ENCODE measurements around the gene KIFC3. TPM values are rescaled to one million over a fixed set of nuclear protein-coding genes. Genes with fewer than 3 reads are reported as not detected.
"Not testable (repeated sequence)": the region's sequence is repeated elsewhere in the genome, so short reads cannot be mapped to it uniquely, and the experiment has no call there.

KIFC3 gene
- total RNA-seq, 1 donor from 2014 or later = 0.52 TPM

DNA sequence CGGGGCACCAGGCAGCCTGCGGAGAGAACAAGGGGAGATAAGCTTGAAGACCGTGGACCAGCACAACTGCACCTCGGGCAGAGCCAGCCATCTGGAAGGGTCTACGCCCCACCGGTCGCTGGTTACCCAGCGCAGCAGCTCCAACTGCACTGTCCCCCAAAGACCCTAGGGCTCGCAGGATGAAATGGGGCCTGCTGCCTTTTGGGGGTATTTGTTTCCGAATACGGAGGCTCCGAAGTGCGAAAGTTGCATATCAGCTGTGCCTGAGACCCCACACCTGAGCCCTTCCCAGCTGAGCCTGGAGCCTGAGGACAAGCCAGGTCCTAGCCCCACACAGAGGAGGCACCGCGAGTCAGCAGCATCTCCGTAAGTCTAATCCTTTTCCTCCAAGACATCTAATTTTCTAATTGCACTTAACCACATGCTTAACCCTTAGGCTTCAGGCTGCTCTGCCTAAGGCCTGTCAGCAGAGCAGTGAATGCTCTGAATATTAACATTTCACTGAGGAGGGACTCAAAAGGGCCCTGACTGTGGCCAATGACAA, 4.0 kb downstream of the KIFC3 start:
- H3K4me3 Mint-ChIP-seq (ENCODE audit: low read depth) = no peak overlapping the region
- H3K27ac Mint-ChIP-seq = no peak overlapping the region

DNA sequence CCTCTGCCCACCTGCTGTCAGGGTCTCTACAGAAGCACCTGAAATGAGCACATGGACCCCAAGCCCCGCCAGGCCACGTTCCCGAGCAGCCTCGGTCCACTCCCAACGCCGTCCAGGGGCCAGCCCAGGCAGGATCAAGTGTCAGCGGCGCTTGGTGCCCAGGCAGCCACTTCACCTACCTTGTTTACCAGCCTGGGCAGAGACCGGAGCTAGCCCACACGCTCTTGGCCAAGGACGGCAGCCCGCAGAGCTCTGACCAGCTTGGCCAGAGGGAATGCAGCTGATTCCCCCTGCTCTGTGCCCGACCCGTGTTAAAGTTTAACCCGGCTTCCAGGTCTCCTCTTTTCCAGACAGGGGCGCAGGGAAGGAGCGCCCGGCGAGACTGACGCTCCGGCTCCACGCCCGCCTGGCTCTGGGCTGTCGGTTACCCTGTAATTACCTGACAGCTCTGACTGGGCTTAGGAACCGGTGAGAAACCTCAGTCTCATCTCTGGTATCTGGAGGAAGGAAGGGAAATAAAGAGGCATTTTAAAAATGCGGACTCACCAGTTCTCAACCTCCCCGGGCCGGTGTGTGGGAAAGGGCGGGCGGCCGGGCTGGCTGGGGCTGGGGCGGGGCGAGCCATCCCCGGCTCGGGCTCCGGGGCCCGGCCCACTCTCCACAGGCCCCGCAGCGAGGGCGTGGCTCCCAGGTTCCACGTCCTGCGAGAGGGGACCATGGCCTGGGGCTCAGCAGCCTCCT, 4.6 kb downstream of the KIFC3 start:
- H3K36me3 Mint-ChIP-seq (ENCODE audit: low read depth) = no peaks in the 10 kb centered on the region
- H3K4me1 Mint-ChIP-seq (ENCODE audit: low read depth) = peaks cover 20% of the 10 kb centered on the region
- DNase-seq (ENCODE audit: low spot score) = no peak
- H3K27me3 Mint-ChIP-seq (ENCODE audit: low read depth) = peaks cover 33% of the 10 kb centered on the region
- intact Hi-C loops (cut with micrococcal nuclease) = no loop called here
- H3K4me3 Mint-ChIP-seq (ENCODE audit: low read depth) = no peak overlapping the region
- H3K27ac Mint-ChIP-seq = no peak overlapping the region
- no peaks in the 10 kb centered on the region for H3K9me3 Mint-ChIP-seq

More for the DNA sequence above, 4.0 kb downstream of the KIFC3 start:
- Mint-ChIP-seq H3K27me3 (ENCODE audit: low read depth) (peaks cover 39% of the 10 kb centered on the region), H3K9me3 (no peaks in the 10 kb centered on the region), H3K36me3 (ENCODE audit: low read depth) (no peaks in the 10 kb centered on the region), H3K4me1 (ENCODE audit: low read depth) (peaks cover 24% of the 10 kb centered on the region)
- intact Hi-C loops (cut with micrococcal nuclease) = no loop called here
- DNase-seq (ENCODE audit: low spot score) = no peak

DNA sequence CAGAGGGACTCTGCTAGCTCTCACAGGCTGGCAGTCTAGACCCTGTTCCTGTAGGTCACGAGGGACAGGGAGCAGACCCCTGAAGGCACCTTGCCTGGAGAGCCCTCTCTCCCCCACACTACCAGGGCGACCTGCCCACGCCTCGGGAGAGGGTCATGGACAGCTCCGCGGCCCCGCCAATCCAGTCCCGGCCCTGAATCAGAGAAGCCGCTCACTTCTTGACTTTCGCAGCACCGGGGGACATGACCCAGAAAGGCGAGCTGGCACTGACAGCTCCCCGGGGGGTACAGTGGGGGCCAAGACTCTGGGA, 5.1 kb downstream of the KIFC3 start:
- intact Hi-C loops (cut with micrococcal nuclease) = no loop called here
- Mint-ChIP-seq H3K4me3 (ENCODE audit: low read depth) (no peak overlapping the region), H3K36me3 (ENCODE audit: low read depth) (no peaks in the 10 kb centered on the region), H3K4me1 (ENCODE audit: low read depth) (peaks cover 18% of the 10 kb centered on the region), H3K27ac (no peak overlapping the region), H3K9me3 (no peaks in the 10 kb centered on the region), H3K27me3 (ENCODE audit: low read depth) (peaks cover 32% of the 10 kb centered on the region)
- DNase-seq (ENCODE audit: low spot score) = no peak

DNA sequence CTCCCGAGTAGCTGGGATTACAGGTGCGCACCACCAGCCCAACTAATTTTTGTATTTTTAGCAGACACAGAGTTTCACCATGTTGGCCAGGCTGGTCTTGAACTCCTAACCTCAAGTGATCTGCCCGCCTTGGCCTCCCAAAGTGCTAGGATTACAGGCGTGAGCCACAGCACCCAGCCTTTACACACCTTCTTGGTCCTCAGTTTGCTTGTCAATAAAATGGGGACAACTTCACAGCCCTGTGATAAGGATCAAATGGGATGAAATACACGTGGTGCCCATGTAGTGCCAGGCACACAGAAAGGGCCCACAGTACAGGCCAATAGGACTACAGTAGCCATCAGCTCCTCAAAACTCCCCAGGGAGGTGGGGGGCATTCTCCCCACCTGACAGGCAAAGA, 6.3 kb downstream of the KIFC3 start:
- H3K4me3 Mint-ChIP-seq (ENCODE audit: low read depth); DNase-seq (ENCODE audit: low spot score); H3K36me3 Mint-ChIP-seq (ENCODE audit: low read depth); H3K27ac Mint-ChIP-seq; H3K9me3 Mint-ChIP-seq; intact Hi-C loops (cut with micrococcal nuclease): not testable (repeated sequence)
- Mint-ChIP-seq H3K27me3 (ENCODE audit: low read depth) (peaks cover 26% of the 10 kb centered on the region), H3K4me1 (ENCODE audit: low read depth) (peaks cover 18% of the 10 kb centered on the region)

DNA sequence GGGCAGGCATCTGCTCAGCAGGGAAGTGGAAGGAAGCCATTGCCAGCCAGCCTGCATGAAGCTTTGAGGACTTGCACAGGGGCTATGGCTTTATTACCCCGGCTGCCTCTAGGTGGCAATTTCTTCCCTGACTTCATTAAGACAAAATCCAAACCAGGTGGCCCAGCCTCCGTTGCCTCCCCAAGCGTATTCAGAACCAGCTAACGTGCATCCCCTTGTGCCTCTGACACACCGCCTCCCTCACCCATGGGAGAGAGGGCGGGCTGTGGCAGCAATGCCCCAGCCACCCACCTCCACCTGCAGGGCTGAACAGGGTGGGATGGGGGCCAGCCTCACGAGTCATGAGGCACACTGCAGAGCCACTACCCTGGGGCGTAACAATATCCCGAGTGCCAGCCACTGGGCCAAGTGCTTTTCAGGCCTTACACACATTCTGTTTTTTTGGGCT, 6.8 kb downstream of the KIFC3 start:
- H3K9me3 Mint-ChIP-seq = no peaks in the 10 kb centered on the region
- no peak overlapping the region for H3K4me3 Mint-ChIP-seq (ENCODE audit: low read depth)
- H3K27ac Mint-ChIP-seq = no peak overlapping the region
- intact Hi-C loops (cut with micrococcal nuclease) = no loop called here
- H3K27me3 Mint-ChIP-seq (ENCODE audit: low read depth) = peaks cover 21% of the 10 kb centered on the region
- no peaks in the 10 kb centered on the region for H3K36me3 Mint-ChIP-seq (ENCODE audit: low read depth)
- peaks cover 17% of the 10 kb centered on the region for H3K4me1 Mint-ChIP-seq (ENCODE audit: low read depth)
- DNase-seq (ENCODE audit: low spot score) = no peak

DNA sequence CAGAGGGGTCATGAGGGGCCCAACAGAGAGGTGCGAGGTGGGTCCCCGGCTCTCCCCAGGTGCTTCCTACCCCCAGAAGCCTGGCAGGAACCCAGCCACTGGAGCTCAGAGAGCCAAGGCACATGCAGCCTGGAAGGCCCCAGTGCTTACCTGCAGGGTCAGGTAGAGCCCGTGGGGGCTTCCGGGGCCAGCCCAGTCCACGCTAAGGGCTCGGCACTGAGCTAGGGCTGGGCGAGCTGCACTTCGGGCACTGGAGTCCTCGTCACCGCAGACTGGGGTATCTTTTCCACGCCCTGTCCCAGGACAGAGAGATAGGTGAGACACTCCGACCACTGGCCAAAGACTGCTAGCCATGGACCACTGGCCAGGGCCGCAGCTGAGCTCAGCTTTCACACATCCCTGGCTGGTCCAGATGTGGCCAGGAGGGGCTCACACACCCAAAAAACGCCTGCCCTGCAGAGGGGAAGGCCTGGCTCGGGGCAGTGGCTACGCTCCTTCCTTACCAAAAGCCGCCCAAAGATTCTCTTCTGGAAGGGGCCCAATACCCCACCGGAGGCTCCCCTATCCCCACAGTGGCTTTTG, 7.4 kb downstream of the KIFC3 start:
- Mint-ChIP-seq H3K4me1 (ENCODE audit: low read depth) (peaks cover 13% of the 10 kb centered on the region), H3K4me3 (ENCODE audit: low read depth) (no peak overlapping the region), H3K27ac (no peak overlapping the region), H3K9me3 (no peaks in the 10 kb centered on the region), H3K27me3 (ENCODE audit: low read depth) (peaks cover 16% of the 10 kb centered on the region), H3K36me3 (ENCODE audit: low read depth) (no peaks in the 10 kb centered on the region)
- no peak for DNase-seq (ENCODE audit: low spot score)
- intact Hi-C loops (cut with micrococcal nuclease) = no loop called here

DNA sequence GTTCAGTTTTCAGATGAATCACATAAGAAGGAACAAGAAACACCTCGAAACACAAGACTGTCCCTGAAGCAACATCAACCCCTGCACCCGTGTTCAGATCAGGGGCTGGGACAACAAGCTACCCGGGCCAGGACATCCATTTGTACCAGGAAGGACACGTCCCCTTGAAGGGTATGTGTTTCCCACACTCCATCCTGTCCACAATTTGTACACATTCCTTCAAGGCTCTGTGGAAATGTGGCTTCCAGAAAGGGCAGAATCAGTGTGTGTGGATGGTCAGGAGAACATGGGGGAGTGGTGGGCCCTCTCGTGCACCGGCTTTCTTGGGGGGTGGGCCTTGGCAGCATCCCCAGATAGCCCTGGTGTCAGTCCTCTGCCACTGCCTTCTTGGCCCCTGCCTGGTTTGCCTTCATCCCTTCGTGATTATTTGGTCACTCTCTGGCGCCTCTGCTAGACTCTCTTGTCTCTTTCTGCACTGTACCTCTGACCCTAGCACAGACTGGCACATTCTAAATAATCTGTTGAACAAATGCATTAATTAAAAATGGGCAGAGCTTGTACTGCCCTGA, 10.3 kb downstream of the KIFC3 start:
- no peak for DNase-seq (ENCODE audit: low spot score)
- H3K9me3 Mint-ChIP-seq = no peaks in the 10 kb centered on the region
- H3K36me3 Mint-ChIP-seq (ENCODE audit: low read depth) = no peaks in the 10 kb centered on the region
- no peak overlapping the region for H3K27ac Mint-ChIP-seq
- H3K4me3 Mint-ChIP-seq (ENCODE audit: low read depth) = no peak overlapping the region
- no peaks in the 10 kb centered on the region for H3K4me1 Mint-ChIP-seq (ENCODE audit: low read depth)
- H3K27me3 Mint-ChIP-seq (ENCODE audit: low read depth) = peaks cover 4% of the 10 kb centered on the region
- intact Hi-C loops (cut with micrococcal nuclease) = no loop called here

DNA sequence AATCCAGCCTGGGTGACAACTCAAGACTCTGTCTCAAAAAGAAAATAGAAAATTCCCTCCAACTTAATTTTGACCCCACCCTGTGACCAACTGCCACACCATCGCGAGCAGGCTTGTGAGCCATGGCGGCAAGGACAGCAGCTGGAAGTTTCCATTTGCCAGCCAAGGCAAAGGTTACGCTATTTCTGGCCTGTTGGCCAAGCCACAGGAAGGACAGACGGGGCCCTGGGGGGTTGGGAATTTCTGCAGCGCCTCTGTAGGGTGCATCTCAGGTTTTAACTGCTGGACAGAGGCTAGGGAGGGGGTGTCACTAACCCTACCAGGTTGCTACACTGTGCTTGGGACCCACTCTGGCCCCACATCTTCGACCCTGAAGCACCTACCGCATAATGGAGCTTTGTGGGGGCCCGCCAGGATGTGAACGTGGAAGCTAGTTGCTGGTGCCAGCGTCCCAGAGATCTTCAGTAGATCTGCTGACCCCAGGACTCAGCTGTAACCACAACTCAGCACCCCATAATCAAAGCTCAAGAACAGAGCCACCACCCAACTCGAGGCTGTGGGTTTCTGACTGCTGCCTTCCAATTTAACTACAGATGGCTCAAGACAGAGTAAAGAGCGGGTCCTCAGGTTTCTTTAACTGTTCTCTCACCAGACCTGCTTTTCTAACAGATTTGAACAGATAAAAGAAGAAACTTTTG, 10.9 kb downstream of the KIFC3 start:
- DNase-seq (ENCODE audit: low spot score) = no peak
- intact Hi-C loops (cut with micrococcal nuclease) = no loop called here
- H3K27me3 Mint-ChIP-seq (ENCODE audit: low read depth) = peaks cover 2% of the 10 kb centered on the region
- no peaks in the 10 kb centered on the region for H3K36me3 Mint-ChIP-seq (ENCODE audit: low read depth)
- H3K27ac Mint-ChIP-seq = no peak overlapping the region
- no peak overlapping the region for H3K4me3 Mint-ChIP-seq (ENCODE audit: low read depth)
- no peaks in the 10 kb centered on the region for H3K4me1 Mint-ChIP-seq (ENCODE audit: low read depth)
- H3K9me3 Mint-ChIP-seq = no peaks in the 10 kb centered on the region

DNA sequence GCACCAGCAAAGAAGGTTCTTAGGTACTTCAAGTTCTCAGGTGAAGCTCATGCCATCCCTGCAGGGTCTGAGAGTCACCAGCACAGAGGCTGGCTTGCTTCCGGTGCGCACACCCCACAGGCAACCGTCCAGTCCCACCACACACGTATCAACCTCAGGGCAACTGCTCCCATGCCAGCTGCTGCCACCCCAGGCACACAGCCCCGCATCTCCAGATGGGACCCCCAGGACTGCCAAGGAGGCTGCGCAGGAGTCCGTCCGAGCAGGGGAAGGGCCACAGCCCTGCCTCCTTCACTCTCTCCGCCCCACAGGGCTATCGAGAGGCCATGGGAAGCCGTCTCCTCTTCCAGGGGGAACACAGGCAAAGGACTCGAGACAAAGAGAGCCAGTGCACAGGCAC, 13.3 kb downstream of the KIFC3 start:
- H3K9me3 Mint-ChIP-seq = no peaks in the 10 kb centered on the region
- intact Hi-C loops (cut with micrococcal nuclease) = no loop called here
- no peak overlapping the region for H3K27ac Mint-ChIP-seq
- no peaks in the 10 kb centered on the region for H3K36me3 Mint-ChIP-seq (ENCODE audit: low read depth)
- H3K4me3 Mint-ChIP-seq (ENCODE audit: low read depth) = no peak overlapping the region
- no peaks in the 10 kb centered on the region for H3K4me1 Mint-ChIP-seq (ENCODE audit: low read depth)
- DNase-seq (ENCODE audit: low spot score) = no peak
- peaks cover 2% of the 10 kb centered on the region for H3K27me3 Mint-ChIP-seq (ENCODE audit: low read depth)

DNA sequence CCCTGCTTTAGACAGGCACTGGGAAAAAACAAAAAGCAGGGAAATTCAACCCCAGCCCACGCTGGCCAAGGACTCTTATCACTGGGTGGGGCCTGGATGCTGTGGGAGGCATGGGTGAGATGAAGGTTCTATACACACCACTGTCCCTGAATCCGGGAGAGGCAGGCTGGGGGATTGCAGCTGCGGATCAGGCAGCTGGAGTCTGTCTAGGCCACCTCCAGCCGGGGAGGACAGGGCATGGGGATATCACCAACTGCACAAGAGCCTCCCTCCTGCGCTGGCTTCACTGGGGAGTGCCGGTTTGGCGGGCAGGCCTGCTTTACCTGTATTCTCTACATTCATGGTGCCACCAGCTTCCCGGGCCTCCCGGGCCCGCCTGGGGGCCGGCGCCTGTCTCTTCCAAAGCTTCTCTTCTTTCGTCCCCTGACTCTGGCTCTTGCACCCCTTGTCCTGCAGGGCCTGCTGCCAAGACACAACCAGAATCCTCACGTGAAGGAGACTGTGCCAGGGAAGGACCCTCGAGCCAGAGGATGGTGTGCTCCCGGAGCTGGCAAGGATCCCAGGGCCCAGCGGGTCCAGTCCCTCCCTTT, 13.9 kb downstream of the KIFC3 start:
- intact Hi-C loops (cut with micrococcal nuclease) = no loop called here
- H3K9me3 Mint-ChIP-seq = no peaks in the 10 kb centered on the region
- H3K36me3 Mint-ChIP-seq (ENCODE audit: low read depth) = no peaks in the 10 kb centered on the region
- H3K4me1 Mint-ChIP-seq (ENCODE audit: low read depth) = no peaks in the 10 kb centered on the region
- H3K27ac Mint-ChIP-seq = no peak overlapping the region
- DNase-seq (ENCODE audit: low spot score) = no peak
- no peak overlapping the region for H3K4me3 Mint-ChIP-seq (ENCODE audit: low read depth)
- peaks cover 2% of the 10 kb centered on the region for H3K27me3 Mint-ChIP-seq (ENCODE audit: low read depth)

DNA sequence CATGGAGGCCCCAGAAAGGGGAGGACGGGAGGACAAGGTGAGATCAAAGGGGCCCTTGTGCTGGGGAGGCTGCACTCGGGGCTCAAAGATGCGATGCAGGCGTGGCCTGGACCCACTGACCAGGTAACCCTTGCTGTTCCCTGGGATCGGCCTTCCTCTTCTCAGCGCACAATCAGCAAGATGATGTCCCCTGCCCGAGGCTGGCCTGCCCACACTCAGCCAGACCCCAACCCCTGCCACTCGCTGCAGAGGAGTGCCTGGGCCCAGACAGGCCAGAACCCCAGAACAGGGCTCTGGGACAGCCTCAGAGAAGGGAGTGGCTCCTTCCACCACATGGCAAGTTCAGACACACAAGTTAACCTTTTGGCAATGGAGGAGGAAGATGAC, 14.8 kb downstream of the KIFC3 start:
- intact Hi-C loops (cut with micrococcal nuclease) = no loop called here

DNA sequence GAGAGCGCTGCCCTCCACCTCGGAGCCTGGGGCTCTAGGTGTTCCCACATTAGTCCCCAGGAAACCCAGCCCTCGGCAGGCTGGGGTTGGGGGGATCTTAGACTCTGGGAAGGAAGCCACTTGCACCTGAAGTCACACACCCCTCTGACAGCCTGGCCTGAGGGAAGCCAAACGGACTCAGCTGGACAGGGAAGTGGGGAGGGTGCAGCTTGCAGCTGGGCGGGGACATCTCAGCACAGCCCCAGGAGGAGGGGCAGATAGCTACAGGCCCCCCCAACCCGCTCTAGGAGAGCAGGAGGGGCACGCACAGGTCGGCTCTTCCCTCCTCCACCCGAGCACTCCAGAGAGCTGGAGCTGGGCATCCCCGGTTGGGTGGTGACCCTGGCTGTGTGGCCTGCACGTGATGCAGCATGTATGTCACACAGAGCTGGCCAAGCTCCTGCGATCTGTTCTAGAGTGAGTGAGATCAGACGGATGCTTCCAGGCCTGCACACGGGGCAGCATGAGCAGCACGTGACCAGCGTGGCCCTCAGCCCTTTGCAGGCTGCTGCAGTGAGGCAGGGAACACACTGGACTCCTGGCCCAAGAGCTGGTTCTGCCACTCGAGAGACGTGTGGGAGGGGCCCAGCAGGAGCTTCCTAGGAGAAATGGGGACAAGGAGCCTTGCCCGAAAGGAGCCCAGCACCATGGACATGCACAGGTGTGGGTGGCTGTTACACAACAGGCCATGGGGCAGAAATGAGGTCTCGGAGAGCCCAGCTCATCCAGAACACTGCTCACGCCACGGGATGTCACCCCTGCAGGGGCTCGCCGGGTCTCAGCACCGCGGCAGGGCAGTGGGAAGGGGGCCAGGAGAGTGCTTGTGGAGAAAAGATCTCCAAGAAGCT, 15.4 kb downstream of the KIFC3 start:
- Mint-ChIP-seq H3K27ac (no peak overlapping the region), H3K27me3 (ENCODE audit: low read depth) (no peaks in the 10 kb centered on the region), H3K9me3 (no peaks in the 10 kb centered on the region), H3K4me1 (ENCODE audit: low read depth) (no peaks in the 10 kb centered on the region), H3K36me3 (ENCODE audit: low read depth) (no peaks in the 10 kb centered on the region), H3K4me3 (ENCODE audit: low read depth) (no peak overlapping the region)
- intact Hi-C loops (cut with micrococcal nuclease) = no loop called here
- no peak for DNase-seq (ENCODE audit: low spot score)

More for the DNA sequence above, 14.8 kb downstream of the KIFC3 start:
- H3K36me3 Mint-ChIP-seq (ENCODE audit: low read depth) = no peaks in the 10 kb centered on the region
- DNase-seq (ENCODE audit: low spot score) = no peak
- no peaks in the 10 kb centered on the region for H3K4me1 Mint-ChIP-seq (ENCODE audit: low read depth)
- H3K27me3 Mint-ChIP-seq (ENCODE audit: low read depth) = peaks cover 2% of the 10 kb centered on the region
- H3K4me3 Mint-ChIP-seq (ENCODE audit: low read depth) = no peak overlapping the region
- H3K27ac Mint-ChIP-seq = no peak overlapping the region
- no peaks in the 10 kb centered on the region for H3K9me3 Mint-ChIP-seq
